GM12872 (cell line): ENCODE results near the gene RTL1.

Experiments used
- CTCF ChIP-seq: IDR thresholded peaks from 3 replicates; pipeline ENCODE4 v1.5.1; 2011; ENCODE audit warnings: low read depth, mild to moderate bottlenecking, low read length, moderate library complexity; ENCODE audit not compliant: insufficient read depth

Gene RTL1

GRCh38 chr14:100865682-100866591, 37.6 kb downstream of the RTL1 start:
- TF ChIP-seq CTCF = no peak

- TF ChIP-seq CTCF = no peak
These were observed 38.4 kb downstream of the RTL1 start for GRCh38 chr14:100864960-100865681.

- no peak for TF ChIP-seq CTCF
These were observed 39.3 kb downstream of the RTL1 start for GRCh38 chr14:100864206-100864605.

- no peak for TF ChIP-seq CTCF
These were observed 40.7 kb downstream of the RTL1 start for GRCh38 chr14:100862793-100863192.

- TF ChIP-seq CTCF = no peak
These were observed 41.2 kb downstream of the RTL1 start for GRCh38 chr14:100862277-100862676.

GRCh38 chr14:100861937-100862247, 41.6 kb downstream of the RTL1 start:
- TF ChIP-seq CTCF = no peak

- TF ChIP-seq CTCF = no peak
These were observed 42.2 kb downstream of the RTL1 start for GRCh38 chr14:100861188-100861936.
